ENCODE results near the gene COL25A1.
"Not testable (repeated sequence)": the region's sequence is repeated elsewhere in the genome, so short reads cannot be mapped to it uniquely, and the experiment has no call there.

Gene COL25A1

GRCh38 chr4:108943371-108943770, 359.1 kb downstream of the COL25A1 start:
- no peak for DNase-seq

GRCh38 chr4:108941904-108942430, 360.5 kb downstream of the COL25A1 start:
- peak; percentile 57 for DNase-seq

- peak; percentile 4 for DNase-seq
Observed at GRCh38 chr4:108940634-108941033, 361.8 kb downstream of the COL25A1 start.

- no peak for DNase-seq
Observed at GRCh38 chr4:108940149-108940548, 362.3 kb downstream of the COL25A1 start.

- no peak for DNase-seq
Observed at GRCh38 chr4:108937066-108937465, 365.4 kb downstream of the COL25A1 start.

GRCh38 chr4:108933925-108934324, 368.5 kb downstream of the COL25A1 start:
- DNase-seq = not testable (repeated sequence)

GRCh38 chr4:108933046-108933445, 369.4 kb downstream of the COL25A1 start:
- peak; percentile 7 for DNase-seq

GRCh38 chr4:108931926-108932325, 370.5 kb downstream of the COL25A1 start:
- no peak for DNase-seq

- DNase-seq = no peak
Observed at GRCh38 chr4:108930186-108930585, 372.3 kb downstream of the COL25A1 start.

GRCh38 chr4:108926781-108927180, 375.7 kb downstream of the COL25A1 start:
- no peak for DNase-seq

- DNase-seq = no peak
Observed at GRCh38 chr4:108926061-108926460, 376.4 kb downstream of the COL25A1 start.

GRCh38 chr4:108922191-108922590, 380.3 kb downstream of the COL25A1 start:
- DNase-seq = no peak

GRCh38 chr4:108920395-108921087, 381.9 kb downstream of the COL25A1 start:
- DNase-seq = no peak

GRCh38 chr4:108919226-108919893, 383.1 kb downstream of the COL25A1 start:
- DNase-seq = no peak

GRCh38 chr4:108917255-108917654, 385.2 kb downstream of the COL25A1 start:
- no peak for DNase-seq

- DNase-seq = no peak
Observed at GRCh38 chr4:108916638-108917037, 385.8 kb downstream of the COL25A1 start.

- DNase-seq = no peak
Observed at GRCh38 chr4:108906866-108907367, 395.5 kb downstream of the COL25A1 start.

GRCh38 chr4:108906006-108906405, 396.5 kb downstream of the COL25A1 start:
- no peak for DNase-seq

GRCh38 chr4:108903464-108904221, 398.8 kb downstream of the COL25A1 start:
- no peak for DNase-seq

- DNase-seq = no peak
Observed at GRCh38 chr4:108902769-108903168, 399.7 kb downstream of the COL25A1 start.

- no peak for DNase-seq
Observed at GRCh38 chr4:108901291-108901690, 401.2 kb downstream of the COL25A1 start.

GRCh38 chr4:108900018-108900580, 402.4 kb downstream of the COL25A1 start:
- DNase-seq = no peak

- no peak for DNase-seq
Observed at GRCh38 chr4:108893468-108893867, 409.0 kb downstream of the COL25A1 start.
